Measurements from ENCODE around the gene EID3. TPM values are rescaled to one million over a fixed set of nuclear protein-coding genes. Genes with fewer than 3 reads are reported as not detected.
A peak's percentile ranks its signal among the peaks of the same experiment; 100 is the strongest.
"Not testable (repeated sequence)": the region's sequence is repeated elsewhere in the genome, so short reads cannot be mapped to it uniquely, and the experiment has no call there.

Gene EID3
- total RNA-seq, 1 experiment from 2014 or later: 3.0 TPM

- TF ChIP-seq CTCF (IDR thresholded peaks at IDR 0.05; ENCODE audit: unreplicated experiment): no peak
- intact Hi-C loops (cut with micrococcal nuclease): no loop called here
- Mint-ChIP-seq H3K9me3 (ENCODE audit: unreplicated experiment) (no peaks in the 10 kb centered on the region), H3K36me3 (ENCODE audit: insufficient read depth, unreplicated experiment) (peaks cover 81% of the 10 kb centered on the region), H3K4me1 (ENCODE audit: insufficient read depth, unreplicated experiment) (peaks cover 28% of the 10 kb centered on the region), H3K27me3 (ENCODE audit: insufficient read depth, unreplicated experiment) (no peaks in the 10 kb centered on the region), H3K4me3 (ENCODE audit: unreplicated experiment) (no peak overlapping the region), H3K27ac (ENCODE audit: low read depth, unreplicated experiment) (peak overlapping the region; percentile 39)
- no TSS peak for BruUV-seq (replicated peaks)
- ChIA-PET CTCF (interaction anchor here (0.6 to 2.9 kb wide), 7 partner anchors 20 to 116 kb away, joined by 3 to 25 read pairs (median 4); no protein-coding TSS in a partner anchor), POLR2A (interaction anchor here (0.8 to 10.1 kb wide), 6 partner anchors 8 to 155 kb away, joined by 3 to 417 read pairs (median 4); partner anchors contain the start of genes EID3, NFYB and TXNRD1)
- DNase-seq (ENCODE audit: unreplicated experiment): no peak
Observed at GRCh38 chr12:104292872-104293794, 10.4 kb upstream of the EID3 start.

DNA sequence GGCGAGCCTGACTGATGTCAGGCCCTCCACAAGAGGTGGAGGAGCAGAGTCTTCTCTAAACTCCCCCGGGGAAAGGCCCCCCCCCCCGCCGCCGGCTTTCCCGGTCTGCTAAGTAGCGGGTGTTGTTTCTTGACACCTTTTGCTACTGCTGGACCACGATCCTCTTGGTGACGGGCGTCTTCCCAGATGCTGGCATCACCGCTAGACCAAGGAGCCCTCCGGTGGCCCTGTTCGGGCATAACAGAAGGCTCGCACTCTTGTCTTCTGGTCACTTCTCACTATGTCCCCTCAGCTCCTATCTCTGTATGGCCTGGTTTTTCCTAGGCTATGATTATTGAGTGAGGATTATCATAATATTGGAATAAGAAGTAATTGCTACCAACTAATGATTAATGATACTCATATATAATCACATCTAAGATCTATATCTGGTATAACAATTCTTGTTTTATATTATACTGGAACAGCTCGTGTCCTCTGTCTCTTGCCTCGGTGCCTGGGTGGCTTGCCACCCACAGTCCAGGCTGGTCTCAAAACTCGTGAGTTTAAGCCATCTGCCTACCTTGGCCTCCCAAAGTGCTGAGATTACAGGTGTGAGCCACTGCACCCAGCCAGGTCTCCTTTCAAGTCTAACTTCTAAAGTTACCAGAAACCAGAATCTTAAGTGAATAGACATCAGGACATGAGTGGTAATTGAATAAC is 9.2 kb upstream of the EID3 start:
- H3K4me3 Mint-ChIP-seq (ENCODE audit: unreplicated experiment); BruUV-seq (replicated peaks); intact Hi-C loops (cut with micrococcal nuclease); H3K27me3 Mint-ChIP-seq (ENCODE audit: insufficient read depth, unreplicated experiment); H3K9me3 Mint-ChIP-seq (ENCODE audit: unreplicated experiment): not testable (repeated sequence)
- CTCF ChIA-PET: interaction anchor here (1.3 to 2.6 kb wide), 2 partner anchors 92 to 95 kb away, joined by 5 to 12 read pairs; no protein-coding TSS in a partner anchor
- Mint-ChIP-seq H3K4me1 (ENCODE audit: insufficient read depth, unreplicated experiment) (peaks cover 28% of the 10 kb centered on the region), H3K36me3 (ENCODE audit: insufficient read depth, unreplicated experiment) (peaks cover 83% of the 10 kb centered on the region), H3K27ac (ENCODE audit: low read depth, unreplicated experiment) (peak overlapping the region; percentile 85)
- POLR2A ChIA-PET: interaction anchor here (0.8 kb wide), 1 partner anchor 76 kb away, joined by 3 read pairs; no protein-coding TSS in a partner anchor
- DNase-seq (ENCODE audit: unreplicated experiment): peak; percentile 58
- peak; percentile 33 for TF ChIP-seq CTCF (IDR thresholded peaks at IDR 0.05; ENCODE audit: unreplicated experiment)

GRCh38 chr12:104294927-104295668 is 8.4 kb upstream of the EID3 start:
- no peak for TF ChIP-seq CTCF (IDR thresholded peaks at IDR 0.05; ENCODE audit: unreplicated experiment)
- CTCF ChIA-PET: interaction anchor here (0.7 to 2.6 kb wide), 3 partner anchors 93 to 665 kb away, joined by 3 to 12 read pairs (median 5); no protein-coding TSS in a partner anchor
- POLR2A ChIA-PET: interaction anchor here (0.6 to 6.4 kb wide), 3 partner anchors 7 to 759 kb away, joined by 3 to 44 read pairs (median 3); no protein-coding TSS in a partner anchor

More at GRCh38 chr12:104294927-104295668, 8.4 kb upstream of the EID3 start:
- Mint-ChIP-seq H3K4me3 (ENCODE audit: unreplicated experiment) (no peak overlapping the region), H3K36me3 (ENCODE audit: insufficient read depth, unreplicated experiment) (peaks cover 88% of the 10 kb centered on the region), H3K9me3 (ENCODE audit: unreplicated experiment) (no peaks in the 10 kb centered on the region), H3K4me1 (ENCODE audit: insufficient read depth, unreplicated experiment) (peaks cover 32% of the 10 kb centered on the region), H3K27ac (ENCODE audit: low read depth, unreplicated experiment) (peak overlapping the region; percentile 85), H3K27me3 (ENCODE audit: insufficient read depth, unreplicated experiment) (no peaks in the 10 kb centered on the region)
- no TSS peak for BruUV-seq (replicated peaks)
- no peak for DNase-seq (ENCODE audit: unreplicated experiment)
- intact Hi-C loops (cut with micrococcal nuclease): no loop called here
